Measurements from ENCODE around the gene ZMYM4.
"Not testable (repeated sequence)": the region's sequence is repeated elsewhere in the genome, so short reads cannot be mapped to it uniquely, and the experiment has no call there.

ZMYM4 gene

DNA sequence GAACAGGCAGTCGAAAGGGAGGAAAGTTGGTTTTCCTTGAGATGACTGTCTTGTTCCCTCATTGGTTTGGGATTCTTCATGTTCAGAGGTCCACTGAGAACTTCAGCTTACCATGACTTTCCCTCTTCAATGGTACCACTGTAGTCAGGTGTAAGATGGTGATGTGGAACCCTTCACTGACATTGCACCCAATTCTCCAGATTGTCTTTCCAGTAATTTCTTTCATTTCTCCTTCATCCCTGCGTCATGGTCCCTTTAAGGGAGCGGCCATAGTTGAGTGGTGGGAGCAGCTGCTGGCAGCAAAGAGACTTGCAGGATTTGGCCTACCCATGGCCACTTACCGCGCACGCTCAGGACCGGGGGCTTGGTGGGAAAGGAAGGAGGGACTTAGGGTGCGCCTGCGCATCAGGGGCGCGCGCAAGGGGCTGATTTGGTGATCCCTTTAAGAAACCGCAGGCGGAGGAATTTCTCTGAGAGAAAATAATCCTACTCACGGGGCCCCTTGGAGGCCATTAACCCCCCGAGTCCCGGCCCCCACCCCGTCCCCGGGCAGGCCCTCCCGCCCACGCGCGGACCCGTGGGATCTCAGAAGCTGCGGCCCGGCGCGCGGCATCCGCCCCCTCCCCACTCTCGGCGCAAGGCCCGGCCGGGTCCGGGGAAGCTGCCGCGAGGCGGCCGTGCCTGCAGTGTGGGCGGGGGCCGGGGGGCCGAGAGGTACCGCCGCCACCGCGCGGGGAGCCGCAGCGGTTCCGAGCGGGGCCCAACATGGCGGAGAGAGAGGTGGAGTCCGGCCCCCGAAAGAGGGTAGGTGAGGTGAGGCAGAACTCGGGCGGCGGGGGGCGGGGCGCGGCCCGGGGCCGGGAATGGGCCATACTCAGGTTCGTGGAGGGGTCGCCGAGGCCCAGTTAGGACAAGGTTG lies at the start of gene ZMYM4:
Gene ZMYM4 (plus strand): TSS at position 428 of the 919 bp plus-strand sequence. CDS start 338 bp downstream, at position 766.
- DNase-seq: peak; percentile 95

DNA sequence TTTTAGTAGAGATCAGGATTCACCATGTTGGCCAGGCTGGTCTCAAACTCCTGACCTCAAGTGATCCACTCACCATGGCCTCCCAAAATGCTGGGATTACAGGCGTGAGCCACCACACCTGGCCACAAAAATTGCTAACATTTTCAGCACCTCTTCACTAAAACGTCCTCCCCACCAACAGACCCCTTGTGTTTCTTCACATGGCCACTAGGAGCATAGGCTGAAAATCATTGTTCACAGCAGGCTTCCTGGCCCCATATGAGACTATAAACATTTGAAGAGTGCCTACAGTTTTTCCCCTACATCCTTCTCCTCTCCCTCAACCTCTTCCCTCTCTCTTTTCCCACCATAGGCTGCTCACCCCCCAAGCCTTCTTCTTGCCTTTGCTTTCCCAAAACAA lies 47.5 kb upstream of the ZMYM4 start:
- no peak for DNase-seq

DNA sequence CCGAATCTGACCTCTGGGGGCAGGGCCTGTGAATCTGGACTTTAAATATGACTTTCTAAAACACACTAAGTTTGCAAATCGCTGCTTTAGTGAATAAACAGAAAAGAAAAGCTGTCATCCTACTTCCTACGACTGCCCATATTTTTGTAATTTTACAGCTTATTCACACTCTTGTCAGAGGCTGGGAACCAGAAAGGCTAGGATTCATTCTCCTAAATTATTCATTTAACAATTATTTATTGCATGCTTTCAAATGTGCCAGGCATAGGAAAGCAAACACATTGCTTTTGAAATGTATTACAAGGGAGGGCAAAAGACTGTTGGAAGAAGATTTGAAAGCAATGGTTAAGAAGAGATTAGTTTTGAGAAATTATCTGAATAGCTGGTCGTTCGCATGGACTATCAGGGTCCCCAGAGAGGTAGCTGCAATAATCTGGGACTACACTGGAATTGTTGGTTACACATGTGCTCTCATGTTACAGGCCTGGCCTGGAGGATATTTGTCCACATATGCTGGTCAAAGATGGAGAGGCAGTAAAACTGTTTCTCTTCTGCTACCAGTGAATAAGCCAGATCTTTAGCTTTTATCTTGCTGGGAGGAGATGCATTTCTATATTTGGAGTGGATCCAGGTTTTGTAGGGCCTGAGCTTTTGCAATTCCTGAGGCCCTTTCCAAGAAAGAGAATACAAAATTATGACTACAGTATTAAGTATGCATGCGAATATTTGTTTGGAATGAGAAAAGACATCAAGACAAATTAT lies 46.0 kb upstream of the ZMYM4 start:
- no peak for DNase-seq

GRCh38 chr1:35223084-35223630 lies 45.4 kb upstream of the ZMYM4 start:
- no peak for DNase-seq

GRCh38 chr1:35226546-35226945 lies 42.0 kb upstream of the ZMYM4 start:
- DNase-seq: no peak

GRCh38 chr1:35229587-35230360 lies 38.7 kb upstream of the ZMYM4 start:
- DNase-seq: no peak

DNA sequence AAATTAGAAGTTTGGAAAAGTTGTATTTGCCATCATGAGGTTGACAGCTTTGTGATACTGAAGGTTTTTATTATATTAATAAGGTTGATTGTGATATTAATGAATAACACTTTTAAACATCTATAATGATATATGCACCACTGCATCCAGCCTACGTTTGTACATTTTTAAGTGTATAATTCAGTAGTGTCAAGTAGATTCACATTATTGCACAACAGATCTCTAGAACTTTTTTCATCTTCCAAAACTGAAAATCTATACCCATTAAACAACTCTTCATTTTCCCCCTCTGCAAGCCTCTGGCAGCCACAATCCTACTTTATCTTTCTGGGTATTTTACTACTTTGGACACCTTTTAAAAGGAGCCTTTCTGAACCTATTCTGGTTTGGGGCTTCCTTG lies 37.2 kb upstream of the ZMYM4 start:
- DNase-seq: no peak

GRCh38 chr1:35236772-35237171 lies 31.7 kb upstream of the ZMYM4 start:
- not testable (repeated sequence) for DNase-seq

GRCh38 chr1:35243691-35244090 lies 24.8 kb upstream of the ZMYM4 start:
- no peak for DNase-seq

- no peak for DNase-seq
Observed at GRCh38 chr1:35247256-35247655, 21.3 kb upstream of the ZMYM4 start.

GRCh38 chr1:35253941-35254340 lies 14.6 kb upstream of the ZMYM4 start:
- DNase-seq: no peak

GRCh38 chr1:35255276-35255675 lies 13.2 kb upstream of the ZMYM4 start:
- no peak for DNase-seq

- DNase-seq: no peak
Observed at GRCh38 chr1:35259561-35259960, 8.9 kb upstream of the ZMYM4 start.

GRCh38 chr1:35261412-35262120 lies 6.9 kb upstream of the ZMYM4 start:
- DNase-seq: no peak

DNA sequence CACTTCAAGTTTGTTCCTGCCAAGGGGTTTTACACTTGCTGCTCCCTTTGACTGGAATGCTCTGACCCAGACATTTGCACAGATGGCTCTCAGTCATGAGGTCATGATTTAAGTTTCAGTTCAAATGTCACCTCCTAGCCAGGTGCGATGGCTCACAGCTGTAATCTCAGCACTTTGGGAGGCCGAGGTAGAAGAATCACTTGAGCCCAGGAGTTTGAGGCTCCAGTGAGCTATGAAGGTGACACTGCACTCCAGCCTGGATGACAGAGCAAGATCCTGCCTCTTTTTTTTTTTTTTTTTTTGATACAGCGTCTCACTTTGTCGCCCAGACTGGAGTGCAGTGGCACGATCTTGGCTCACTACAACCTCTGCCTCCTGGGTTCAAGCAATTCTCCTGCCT lies 4.5 kb upstream of the ZMYM4 start:
- DNase-seq: no peak

DNA sequence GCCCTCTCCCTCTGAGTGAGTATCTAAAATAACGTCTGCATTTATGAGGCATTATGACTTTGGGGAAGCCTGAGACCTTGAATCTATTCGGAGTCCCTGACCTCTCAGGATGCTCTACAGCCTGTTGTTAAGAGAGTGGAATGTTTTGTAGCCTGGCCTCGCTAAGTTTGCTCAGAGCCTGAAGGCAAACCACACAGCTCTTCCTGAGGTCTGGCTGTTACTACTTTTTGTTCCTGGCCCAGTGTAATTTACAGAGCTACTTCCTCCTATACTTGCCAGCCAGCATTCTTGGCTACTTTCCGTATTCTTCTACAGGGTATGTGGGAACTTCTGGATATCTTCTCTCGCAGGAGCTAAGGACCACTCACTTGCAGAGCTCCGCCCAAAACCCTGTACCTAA lies 3.6 kb upstream of the ZMYM4 start:
- DNase-seq: no peak

GRCh38 chr1:35266306-35266705 lies 2.2 kb upstream of the ZMYM4 start:
- DNase-seq: no peak

GRCh38 chr1:35269201-35269988 lies 886 bp downstream of the ZMYM4 start:
- no peak for DNase-seq

GRCh38 chr1:35269989-35270289 lies 1.4 kb downstream of the ZMYM4 start:
- DNase-seq: no peak

- no peak for DNase-seq
Observed at GRCh38 chr1:35270836-35271235, 2.3 kb downstream of the ZMYM4 start.

DNA sequence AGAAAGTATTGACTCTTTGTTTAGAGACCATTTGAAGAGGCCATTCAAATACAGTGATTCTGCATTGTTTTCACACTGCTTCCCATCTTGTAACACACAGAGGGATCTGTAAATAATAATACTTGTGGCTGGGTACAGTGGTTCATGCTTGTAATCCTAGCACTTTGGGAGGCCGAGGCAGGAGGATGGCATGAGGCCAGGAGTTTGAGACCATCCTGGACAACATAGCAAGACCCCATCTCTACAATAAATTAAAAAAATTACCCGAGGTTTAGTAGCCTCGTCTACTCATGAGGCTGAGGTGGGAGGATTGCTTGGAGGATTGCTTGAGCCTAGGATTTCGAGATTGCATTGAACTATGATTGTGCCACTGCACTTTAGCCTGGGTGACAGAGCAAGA lies 5.7 kb downstream of the ZMYM4 start:
- no peak for DNase-seq
